ENCODE data around the gene CDC42EP3.

GRCh38 chr2:37659723-37660122, 11.7 kb downstream of the CDC42EP3 start:
- TF ChIP-seq POLR2A (IDR thresholded peaks at IDR 0.05) (no peak), CTCF (IDR thresholded peaks at IDR 0.05) (no peak)
